ENCODE results near the gene SMIM17. TPM values are rescaled to one million over a fixed set of nuclear protein-coding genes. Genes with fewer than 3 reads are reported as not detected.
"Not testable (repeated sequence)": the region's sequence is repeated elsewhere in the genome, so short reads cannot be mapped to it uniquely, and the experiment has no call there.

SMIM17 gene
- total RNA-seq, 1 experiment from 2014 or later: 0.11 TPM

DNA sequence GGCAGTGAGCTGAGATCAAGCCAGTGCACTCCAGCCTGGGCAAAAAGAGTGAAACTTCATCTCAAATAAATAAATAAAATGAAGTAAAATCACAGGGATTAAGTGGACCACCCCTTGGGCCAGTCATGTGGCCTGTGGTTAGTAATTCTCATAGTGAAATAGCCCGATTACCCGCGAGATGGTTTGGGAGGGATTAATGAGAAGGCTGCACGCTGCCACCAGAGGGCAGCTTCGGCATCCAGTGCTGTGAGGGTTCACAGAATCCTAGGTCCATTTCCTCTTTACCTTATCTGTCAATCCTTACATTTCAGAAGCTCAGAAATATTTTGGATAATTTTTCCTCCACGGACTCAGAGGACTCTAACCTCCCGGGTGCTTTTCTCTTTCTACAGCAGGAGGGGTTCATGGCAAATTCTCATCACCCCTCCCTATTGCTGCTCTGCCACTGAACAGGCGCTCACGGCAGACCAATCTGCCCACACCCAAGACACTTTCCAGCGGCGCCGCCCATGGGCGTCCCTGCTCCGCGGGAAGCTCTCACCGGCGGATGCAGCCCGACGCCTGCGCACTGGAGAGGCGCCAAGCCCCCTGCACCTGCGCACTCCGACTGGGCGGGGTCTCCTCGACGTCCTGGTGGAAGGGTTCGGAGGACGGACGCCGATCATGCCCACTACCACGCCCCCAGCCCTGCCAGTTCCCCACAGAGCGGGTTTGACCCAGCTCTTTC is 17.6 kb downstream of the SMIM17 start:
- no peak for DNase-seq (ENCODE audit: low read depth)

DNA sequence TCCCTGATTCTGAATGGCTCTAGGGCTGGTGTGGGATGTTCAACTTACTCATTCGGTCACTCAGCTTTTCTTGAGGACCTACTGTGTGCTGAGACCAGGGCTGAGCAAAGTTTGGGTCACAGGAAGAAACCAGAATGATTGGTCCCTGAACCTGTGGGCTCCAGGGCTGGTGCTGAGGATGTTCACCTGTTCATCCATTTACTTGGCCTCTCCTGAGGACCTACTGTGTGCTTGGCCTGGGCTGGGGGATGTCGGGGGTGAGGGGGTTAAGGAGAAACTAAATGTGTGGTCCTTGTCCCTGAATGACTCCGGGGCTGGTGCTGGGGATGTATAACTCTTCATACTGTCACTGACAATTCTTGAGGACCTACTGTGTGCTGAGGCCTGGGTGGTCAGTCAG is 18.3 kb downstream of the SMIM17 start:
- no peak for DNase-seq (ENCODE audit: low read depth)

DNA sequence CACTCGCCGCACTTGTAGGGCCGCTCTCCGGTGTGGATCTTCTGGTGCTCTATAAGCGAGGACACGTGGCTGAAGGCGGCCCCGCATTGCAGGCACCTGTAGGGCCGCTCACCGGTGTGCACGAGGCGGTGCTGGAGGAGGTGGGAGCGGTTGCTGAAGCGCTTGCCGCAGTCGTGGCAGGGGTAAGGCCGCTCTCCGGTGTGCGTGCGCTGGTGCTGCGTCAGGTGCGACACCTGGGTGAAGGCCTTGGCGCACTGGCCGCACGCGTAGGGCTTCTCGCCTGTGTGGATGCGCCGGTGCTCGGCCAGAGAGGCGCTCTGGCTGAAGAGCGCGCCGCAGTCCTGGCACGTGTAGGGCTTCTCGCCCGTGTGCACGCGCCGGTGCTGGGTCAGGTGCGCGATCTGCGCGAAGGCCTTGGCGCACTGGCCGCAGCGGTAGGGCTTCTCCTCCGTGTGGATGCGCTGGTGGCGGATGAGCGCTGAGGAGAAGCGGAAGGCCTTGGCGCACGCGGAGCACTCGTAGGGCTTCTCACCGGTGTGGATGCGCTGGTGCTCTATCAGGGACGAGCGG is 21.1 kb downstream of the SMIM17 start:
- no peak for DNase-seq (ENCODE audit: low read depth)

DNA sequence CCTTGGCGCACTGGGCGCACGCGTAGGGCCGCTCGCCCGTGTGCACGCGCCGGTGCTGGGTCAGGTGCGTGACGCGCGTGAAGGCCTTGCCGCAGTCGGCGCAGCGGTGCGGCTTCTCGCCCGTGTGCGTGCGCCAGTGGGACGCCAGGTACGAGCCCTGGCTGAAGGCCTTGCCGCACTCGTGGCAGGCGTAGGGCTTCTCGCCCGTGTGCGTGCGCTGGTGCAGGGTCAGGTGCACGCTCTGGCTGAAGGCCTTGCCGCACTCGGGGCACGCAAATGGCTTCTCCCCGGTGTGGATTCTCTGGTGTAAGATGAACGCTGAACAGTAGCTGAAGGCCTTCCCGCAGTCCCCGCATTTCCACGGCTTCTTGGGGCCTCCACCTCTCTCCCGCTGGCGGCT is 21.6 kb downstream of the SMIM17 start:
- no peak for DNase-seq (ENCODE audit: low read depth)

DNA sequence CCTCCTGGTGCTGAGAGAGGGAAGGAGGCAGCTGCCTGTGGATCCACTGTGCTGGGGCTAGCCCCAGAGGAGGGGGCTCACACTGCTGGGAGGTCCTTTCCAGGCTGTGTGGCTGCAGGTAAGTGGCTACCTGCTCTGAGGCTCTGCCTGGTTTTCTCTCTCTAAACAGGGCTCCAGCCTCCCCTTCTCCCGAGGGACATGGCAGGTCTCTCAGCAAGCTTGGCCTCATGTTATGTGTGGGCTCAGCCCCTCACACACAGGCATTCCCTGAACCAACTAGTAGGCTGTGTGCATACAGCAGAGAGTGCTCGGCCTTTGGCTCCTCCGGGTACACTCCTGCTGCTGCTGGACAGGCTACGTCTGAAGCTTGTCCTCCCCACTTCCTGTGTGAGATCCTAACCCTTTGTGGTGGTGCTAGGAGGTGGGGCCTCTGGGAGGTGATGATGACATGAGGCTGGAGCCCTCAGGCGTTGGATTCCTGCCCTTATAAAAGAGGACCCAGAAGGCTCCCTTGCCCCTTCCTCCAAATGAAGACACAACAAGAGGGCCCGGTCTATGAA is 24.4 kb downstream of the SMIM17 start:
- DNase-seq (ENCODE audit: low read depth): no peak

DNA sequence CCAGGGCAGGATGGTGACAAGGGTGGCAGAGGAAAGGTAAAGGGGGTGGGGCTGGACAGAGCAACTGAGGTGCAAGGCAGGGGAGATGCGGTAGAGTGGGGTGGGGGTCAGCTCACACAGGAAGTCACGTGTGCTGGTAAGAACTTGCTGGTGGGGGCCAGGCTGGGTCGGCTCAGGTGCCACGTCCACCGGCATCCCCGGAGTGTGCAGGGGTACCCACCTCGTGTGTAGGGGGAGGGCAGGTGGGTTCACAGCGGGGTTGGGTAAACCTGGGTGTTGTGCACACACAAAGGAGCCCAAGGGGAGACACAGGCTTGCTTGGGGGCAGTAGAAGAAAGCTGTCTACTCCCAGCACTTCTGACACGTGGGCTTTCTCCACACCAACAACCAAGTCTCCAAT is 25.7 kb downstream of the SMIM17 start:
- no peak for DNase-seq (ENCODE audit: low read depth)

DNA sequence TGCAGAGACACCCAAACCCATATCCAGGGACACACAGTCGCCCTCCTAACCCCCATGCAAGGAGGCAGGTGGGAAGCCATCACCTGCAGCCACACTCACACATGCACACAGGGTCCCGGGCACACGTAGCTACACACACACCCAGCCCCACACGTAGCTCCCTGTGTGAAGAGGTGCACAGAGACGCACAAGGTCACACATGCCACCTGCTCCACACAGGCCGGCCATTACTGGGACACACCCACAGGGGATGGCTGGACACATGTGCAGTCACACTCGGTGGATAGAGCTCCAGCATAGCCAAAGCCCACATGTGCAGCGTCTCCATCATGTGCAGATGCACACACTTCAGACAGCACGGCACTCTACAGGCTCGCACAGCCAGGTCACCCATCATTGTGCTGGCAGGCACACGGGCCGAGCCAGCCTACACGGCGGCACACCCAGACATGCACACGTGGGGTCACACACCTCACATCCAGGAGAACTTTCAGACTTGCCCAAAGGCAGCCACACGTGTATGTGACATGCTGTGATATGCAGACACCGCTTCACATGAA is 27.5 kb downstream of the SMIM17 start:
- no peak for DNase-seq (ENCODE audit: low read depth)

DNA sequence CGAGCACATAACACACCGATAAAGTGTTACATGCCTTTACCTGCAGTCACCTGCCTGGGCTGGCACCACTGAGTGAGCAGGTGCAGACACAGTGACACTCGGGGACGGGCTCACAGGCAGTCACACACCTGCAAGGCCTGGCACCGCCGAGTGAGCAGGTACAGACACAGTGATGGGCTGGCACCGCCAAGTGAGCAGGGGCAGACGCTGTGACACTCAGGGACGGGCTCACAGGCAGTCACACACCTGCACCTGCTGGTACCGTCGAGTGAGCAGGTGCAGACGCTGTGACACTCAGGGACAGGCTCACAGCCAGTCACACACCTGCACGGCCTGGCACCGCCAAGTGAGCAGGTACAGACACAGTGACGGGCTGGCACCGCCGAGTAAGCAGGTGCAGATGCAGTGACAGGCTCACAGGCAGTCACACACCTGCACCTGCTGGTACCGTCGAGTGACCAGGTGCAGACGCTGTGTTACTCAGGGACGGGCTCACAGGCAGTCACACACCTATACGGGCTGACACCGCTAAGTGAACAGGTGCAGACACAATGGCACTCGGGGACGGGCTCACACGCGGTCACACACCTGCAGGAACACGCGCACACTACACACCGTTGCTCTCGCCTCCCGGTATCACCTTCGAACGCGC is 28.1 kb downstream of the SMIM17 start:
- DNase-seq (ENCODE audit: low read depth): no peak

DNA sequence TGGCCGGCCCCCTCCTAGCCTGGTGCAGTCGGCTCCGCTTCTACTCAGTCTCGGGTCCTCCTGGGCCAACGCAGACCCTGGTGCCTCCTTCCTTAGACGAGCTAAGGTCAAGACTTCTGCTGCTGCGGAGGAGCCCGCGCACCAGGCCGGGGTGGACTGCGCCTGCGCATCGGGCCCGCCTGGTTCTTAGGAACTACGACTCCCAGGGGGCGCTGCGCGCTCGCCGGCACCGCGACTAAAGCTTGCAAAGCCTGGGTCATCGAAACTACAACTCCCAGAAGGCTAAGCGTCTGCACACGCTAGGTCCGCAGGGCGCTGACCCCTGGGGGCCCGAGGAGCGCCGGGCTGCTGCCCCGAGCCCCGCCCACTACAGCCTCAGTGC is 28.6 kb downstream of the SMIM17 start, which contains the start of gene ZNF835:
Gene ZNF835, minus strand, starts transcription at position 145 of the 382 bp plus-strand sequence. CDS start 6,559 bp downstream, outside the sequence.
- DNase-seq (ENCODE audit: low read depth): no peak

DNA sequence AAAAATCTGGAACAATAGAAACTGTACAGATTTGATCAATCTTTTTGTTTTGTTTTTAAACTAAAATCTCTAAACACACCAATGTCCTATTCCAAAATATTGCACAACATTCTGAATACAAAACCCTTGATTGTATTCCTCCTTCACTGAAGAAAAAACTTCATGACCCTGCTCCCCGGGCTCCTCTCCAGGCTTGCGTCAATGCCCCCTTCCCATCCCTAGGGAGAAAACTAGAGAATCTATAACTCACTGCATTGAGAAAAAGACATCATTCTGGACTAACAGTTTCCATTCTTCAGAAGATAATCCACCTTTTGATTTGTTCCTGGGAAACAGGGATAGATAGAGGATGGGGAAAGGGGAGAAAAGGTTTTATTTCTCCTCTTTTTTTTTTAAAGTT is 29.7 kb downstream of the SMIM17 start:
- not testable (repeated sequence) for DNase-seq (ENCODE audit: low read depth)

DNA sequence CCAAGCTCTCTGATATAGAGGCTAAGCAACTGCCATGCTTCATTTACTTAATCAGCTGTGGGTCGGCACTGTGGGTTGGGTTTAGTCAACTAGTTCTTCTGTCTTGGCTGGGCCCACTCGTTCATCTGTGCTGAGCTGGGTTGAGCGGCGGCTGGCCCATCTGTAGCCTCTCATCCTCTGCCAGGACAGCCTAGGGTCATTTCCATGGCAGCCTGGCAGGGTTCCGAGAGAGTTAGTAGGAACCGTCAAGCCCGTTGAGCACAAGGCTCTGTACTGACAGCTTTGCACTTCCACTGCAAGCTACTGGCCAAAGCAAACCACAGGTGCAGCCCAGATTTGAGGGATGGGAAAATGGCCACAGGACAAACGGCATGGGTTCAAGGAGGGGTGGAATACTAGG is 35.2 kb downstream of the SMIM17 start:
- no peak for DNase-seq (ENCODE audit: low read depth)

DNA sequence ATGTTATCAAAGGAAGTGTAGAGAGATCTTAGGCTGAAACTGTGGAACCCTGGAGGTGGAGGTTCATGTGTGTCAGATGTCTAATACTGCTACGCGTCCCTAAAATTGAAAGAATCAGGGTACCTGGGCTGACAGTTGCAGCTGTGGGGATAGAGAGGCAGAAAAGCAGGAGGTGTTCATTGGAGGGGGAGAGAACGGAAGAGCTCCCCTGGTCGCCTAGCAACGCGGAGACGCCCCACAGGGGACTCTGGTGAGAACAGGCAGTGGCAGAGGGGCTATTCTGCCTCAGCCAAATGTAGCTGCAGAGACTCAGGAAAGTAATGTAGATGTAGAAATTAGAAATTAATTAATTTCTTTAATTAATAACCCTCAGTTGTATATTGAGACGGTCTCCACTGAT is 38.7 kb downstream of the SMIM17 start:
- DNase-seq (ENCODE audit: low read depth): no peak

DNA sequence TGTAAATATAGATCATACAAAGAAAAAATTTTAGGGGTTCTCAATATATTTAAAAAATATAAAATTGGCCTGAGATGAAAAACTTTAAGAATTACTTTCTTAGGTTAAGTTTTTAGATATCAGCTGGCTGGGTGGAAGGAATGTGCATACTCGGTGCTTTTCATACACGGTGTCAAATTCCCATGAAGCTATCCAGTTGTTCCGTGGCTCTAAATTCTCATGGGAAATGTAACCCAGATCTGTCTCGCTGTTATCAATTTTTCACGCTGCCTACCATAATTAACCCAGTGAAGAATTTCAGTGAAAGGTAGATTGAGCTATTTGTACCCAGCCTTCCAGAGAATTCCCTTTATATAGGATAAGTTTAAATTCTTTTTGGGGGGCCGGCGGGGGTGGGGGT is 40.2 kb downstream of the SMIM17 start:
- no peak for DNase-seq (ENCODE audit: low read depth)

DNA sequence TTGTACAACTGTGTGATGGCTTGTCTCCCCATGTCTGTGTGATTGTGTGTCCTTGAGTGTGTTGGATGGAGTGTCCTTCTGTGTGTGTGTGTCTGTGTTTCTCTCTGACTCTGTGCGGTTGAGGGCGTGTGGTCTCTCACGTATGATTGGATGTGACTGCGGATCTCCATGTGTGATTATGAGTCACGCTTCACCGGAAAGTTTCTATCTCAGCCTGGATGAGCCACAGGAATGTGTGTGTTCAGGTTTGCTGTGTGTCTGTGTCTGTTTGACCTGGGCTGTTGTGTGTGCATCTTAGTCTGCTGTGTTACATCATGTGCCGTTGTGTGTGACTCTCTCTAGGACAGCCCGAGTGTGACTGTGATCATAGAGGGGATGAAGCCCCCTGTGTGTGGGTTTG is 44.1 kb downstream of the SMIM17 start:
- DNase-seq (ENCODE audit: low read depth): peak; percentile 4

DNA sequence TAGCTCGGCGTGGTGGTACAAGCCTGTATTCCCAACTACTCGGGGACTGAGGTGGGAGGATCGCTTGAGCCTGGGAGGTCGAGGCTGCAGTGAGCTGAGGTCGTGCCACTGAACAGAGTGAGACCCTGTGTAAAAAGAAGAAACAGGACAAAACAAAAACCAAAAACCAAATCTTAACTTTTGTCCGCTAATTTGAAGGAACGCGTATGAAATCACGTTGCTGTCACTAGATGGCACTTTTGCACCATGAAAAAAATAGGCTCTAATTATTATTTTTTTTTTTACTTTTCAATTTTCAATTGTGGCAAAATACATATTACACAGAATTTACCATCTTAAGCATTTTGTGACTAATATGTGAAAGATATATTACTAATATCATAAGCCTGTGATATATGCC is 46.2 kb downstream of the SMIM17 start:
- DNase-seq (ENCODE audit: low read depth): no peak

DNA sequence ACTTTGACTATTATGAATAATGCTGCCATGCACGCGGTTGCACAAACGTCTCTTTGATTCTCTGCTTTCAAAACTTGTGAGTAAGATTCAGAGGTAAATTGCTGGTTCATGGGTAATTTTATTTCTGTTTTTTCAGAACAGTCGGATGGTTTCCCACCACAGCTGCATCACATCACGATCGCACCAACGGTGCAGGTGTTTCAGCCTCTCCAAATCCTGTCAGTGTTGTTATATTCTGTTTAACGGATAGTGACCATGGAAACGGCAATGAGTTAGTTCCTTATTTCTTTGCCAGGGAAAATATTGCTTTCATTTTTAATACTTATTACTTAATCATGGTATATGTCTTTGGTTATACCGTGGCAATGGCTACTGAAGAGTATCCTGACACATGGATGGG is 47.7 kb downstream of the SMIM17 start:
- DNase-seq (ENCODE audit: low read depth): no peak

DNA sequence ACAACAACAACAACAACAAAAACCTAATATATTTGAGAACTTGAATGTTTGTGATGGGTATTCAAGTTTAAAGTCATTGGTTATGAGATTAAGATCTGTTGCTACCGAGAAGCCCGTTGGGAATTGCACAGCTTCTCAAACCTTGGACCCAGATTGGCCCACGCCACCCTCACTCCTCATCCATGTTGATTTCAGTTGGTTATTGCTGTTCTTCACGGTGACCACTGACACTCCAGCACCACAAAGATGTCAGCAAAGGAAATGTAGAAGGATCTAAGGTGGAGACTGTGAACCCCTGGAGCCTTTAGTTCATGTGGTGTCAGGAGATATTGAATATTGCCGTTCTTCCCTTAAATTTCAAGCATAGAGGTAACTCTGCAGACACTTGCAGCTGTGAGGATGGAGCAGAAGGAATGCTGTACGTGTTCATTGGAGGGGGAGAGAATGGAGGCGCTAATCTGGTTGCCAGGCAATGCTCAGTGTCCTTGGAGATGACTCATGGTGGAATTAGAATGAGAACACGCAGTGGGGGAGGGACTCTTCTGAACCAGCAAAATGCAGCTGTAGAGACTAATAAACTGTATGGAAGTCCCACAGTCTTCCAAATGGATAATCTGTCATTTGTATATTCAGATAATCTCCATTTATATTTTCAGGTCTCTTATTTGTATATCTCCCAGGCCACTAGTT is 49.4 kb downstream of the SMIM17 start:
- peak; percentile 3 for DNase-seq (ENCODE audit: low read depth)

DNA sequence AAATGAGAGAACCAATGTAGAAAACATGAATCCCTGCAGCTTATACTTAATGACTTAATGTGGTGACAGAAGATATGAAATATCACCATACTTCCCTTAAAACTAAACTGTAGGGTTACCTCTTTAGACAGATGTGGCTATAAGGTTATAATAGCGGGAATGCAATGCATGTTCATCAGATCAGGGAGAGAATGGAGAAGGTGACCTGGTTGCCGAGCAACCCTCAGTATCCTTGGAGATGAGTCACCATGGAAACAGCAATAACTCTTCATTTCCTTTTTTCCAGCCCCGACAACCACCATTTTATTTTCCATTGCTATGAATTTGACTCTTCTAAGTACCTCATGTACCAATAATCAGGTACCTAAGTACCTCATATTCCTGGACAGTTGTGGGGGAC is 56.6 kb downstream of the SMIM17 start:
- no peak for DNase-seq (ENCODE audit: low read depth)

DNA sequence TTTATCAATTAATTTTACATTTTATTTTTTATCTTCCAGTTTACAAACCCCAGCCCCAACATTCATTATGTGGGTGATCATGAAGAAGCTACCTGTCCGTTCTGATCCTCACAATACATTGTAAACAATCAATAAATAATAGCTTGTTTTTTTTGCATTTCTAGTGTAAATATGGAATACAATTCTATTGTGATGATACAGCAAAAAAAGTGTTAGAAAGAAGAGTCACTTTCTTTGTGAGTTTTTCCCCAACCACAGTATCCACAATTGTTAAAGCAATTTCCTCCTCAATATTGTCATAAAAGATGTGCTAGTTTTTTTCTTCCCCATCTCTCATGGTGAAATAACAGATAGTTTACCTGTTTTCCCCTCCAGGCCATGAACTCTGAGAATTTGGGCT is 58.9 kb downstream of the SMIM17 start:
- no peak for DNase-seq (ENCODE audit: low read depth)

DNA sequence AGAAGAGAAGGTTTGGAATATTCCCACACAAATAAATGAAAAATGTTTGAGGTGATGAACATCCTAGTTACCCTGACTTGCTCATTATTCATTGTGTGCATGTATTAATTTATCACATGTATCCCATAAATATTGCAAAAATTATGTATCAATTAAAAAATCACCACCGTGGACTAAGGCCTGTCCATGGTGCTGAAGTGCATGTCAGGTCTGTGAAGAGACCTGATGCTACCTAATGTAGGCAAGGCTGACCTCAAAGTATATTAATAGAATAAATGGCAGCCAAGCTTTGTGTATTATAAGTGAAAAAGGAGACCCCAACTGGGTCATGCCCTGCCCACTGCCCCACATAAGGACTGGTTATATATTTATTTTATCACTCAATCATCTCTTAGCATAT is 63.0 kb downstream of the SMIM17 start:
- DNase-seq (ENCODE audit: low read depth): no peak
